Endothelial cell of umbilical vein (primary cell): ENCODE data around the gene CEMP1. TPM values are rescaled to one million over a fixed set of nuclear protein-coding genes. Genes with fewer than 3 reads are reported as not detected.
"Not testable (repeated sequence)": the region's sequence is repeated elsewhere in the genome, so short reads cannot be mapped to it uniquely, and the experiment has no call there.

ENCODE experiments used
- BruUV-seq: library from RNA; stranded (reverse); fragments of 400-500 nt; replicated peaks from 2 replicates; lab custom pipeline; 2021; lab: Mats Ljungman, UMichigan
- CTCF ChIA-PET: fragments of 300-600, 350-600 bp; sonication (Branson Sonifier 250); formaldehyde crosslinking; loops from one replicate; lab custom pipeline; 2021; ENCODE audit warnings: antibody characterized with exemption, inconsistent platforms; lab: Charles Lee
- POLR2A ChIA-PET: fragments of 300-600, 350-600 bp; sonication (Branson Sonifier 250); formaldehyde crosslinking; loops from one replicate; lab custom pipeline; 2021; ENCODE audit warnings: antibody characterized with exemption, inconsistent platforms; lab: Charles Lee
- DNase-seq: peaks from one replicate; pipeline ENCODE4 v3.0.0-alpha.2; 2011; ENCODE audit warnings: low read depth, low spot score
- FAIRE-seq: peaks from 2 replicates; lab custom pipeline; 2011; peaks lifted over from hg19 to GRCh38; lab: Jason Lieb, UNC
- H2AFZ ChIP-seq: 2 replicates; pipeline ENCODE4 v1.6.0; 2012; ENCODE audit warnings: low read depth, low read length, control low read depth, inconsistent platforms
- H3K27ac ChIP-seq: 2 replicates; pipeline ENCODE4 v1.5.1; 2011; ENCODE audit warnings: low read depth, mild to moderate bottlenecking, control low read depth, low read length, moderate library complexity; ENCODE audit not compliant: insufficient read depth
- H3K27me3 ChIP-seq, 2 experiments: 2 replicates each; pipeline versions ENCODE4 v1.6.0 to v1.6.1; 2011; ENCODE audit warnings: low read length in 2 of 2, mixed read lengths in 1 of 2; ENCODE audit not compliant: control insufficient read depth in 2 of 2, insufficient read depth in 2 of 2
- H3K36me3 ChIP-seq, 2 experiments: 2 replicates in 1 of 2; 3 replicates in 1 of 2; pipeline ENCODE4 v1.5.1; 2011; ENCODE audit warnings: low read length in 2 of 2, mild to moderate bottlenecking in 1 of 2, moderate library complexity in 1 of 2; ENCODE audit not compliant: control insufficient read depth in 2 of 2, insufficient read depth in 2 of 2; ENCODE audit errors: extremely low read depth in 1 of 2
- H3K4me1 ChIP-seq: 3 replicates; pipeline ENCODE4 v1.5.1; 2011; ENCODE audit warnings: mild to moderate bottlenecking, low read length; ENCODE audit not compliant: control insufficient read depth, insufficient read depth; ENCODE audit errors: extremely low read depth
- H3K4me2 ChIP-seq: 2 replicates; pipeline ENCODE4 v1.6.1; 2011; ENCODE audit warnings: low read length, control low read depth, mixed read lengths; ENCODE audit not compliant: insufficient read depth
- H3K4me3 ChIP-seq, 3 experiments: fragments of 200-600 bp in 1 of 3; sonication (generic), shearing (Covaris generic) in 1 of 3; replicated peaks in 1 of 3; 2 replicates each; pipeline ENCODE4 v1.5.1; 2011 to 2016; ENCODE audit warnings: control low read depth in 3 of 3, low read length in 3 of 3, mild to moderate bottlenecking in 2 of 3, inconsistent platforms in 1 of 3, low read depth in 1 of 3, moderate library complexity in 1 of 3; ENCODE audit not compliant: insufficient read depth in 1 of 3
- H3K79me2 ChIP-seq: 2 replicates; pipeline ENCODE4 v1.6.0; 2012; ENCODE audit warnings: low read length, inconsistent platforms; ENCODE audit not compliant: control insufficient read depth, insufficient read depth
- H3K9ac ChIP-seq: replicated peaks from 2 replicates; pipeline ENCODE3; 2011; ENCODE audit warnings: low read length, control low read depth; ENCODE audit not compliant: insufficient read depth; ENCODE audit errors: extremely low read depth
- H3K9me1 ChIP-seq: replicated peaks from 3 replicates; pipeline ENCODE4 v1.6.0; 2011; ENCODE audit warnings: mild to moderate bottlenecking, low read length; ENCODE audit not compliant: control insufficient read depth, insufficient read depth; ENCODE audit errors: extremely low read depth
- H3K9me3 ChIP-seq: replicated peaks from 2 replicates; pipeline ENCODE4 v1.5.1; 2012; ENCODE audit warnings: low read length, inconsistent platforms; ENCODE audit not compliant: control insufficient read depth, insufficient read depth
- H4K20me1 ChIP-seq: replicated peaks from 2 replicates; pipeline ENCODE3; 2011; ENCODE audit warnings: mild to moderate bottlenecking, low read length; ENCODE audit not compliant: control insufficient read depth, insufficient read depth; ENCODE audit errors: extremely low read depth
- dilution Hi-C: fragments of 300-500 bp; cut with MboI; formaldehyde crosslinking; loops from one replicate; pipeline ENCODE4 v1.15.0; 2019; ENCODE audit warnings: low sequenced_read_pairs; ENCODE audit not compliant: extremely low pct_ligation_motif_present
- intact Hi-C: fragments of 100-400 bp; cut with micrococcal nuclease; formaldehyde crosslinking; loops from one replicate; pipeline ENCODE4 v1.10.0; 2022
- polyA plus RNA-seq, 4 experiments: library from polyadenylated mRNA; depleted of rRNA in 3 of 4; stranded (reverse) in 3 of 4; unstranded in 1 of 4; fragments of >200 nt; gene quantifications; 2 replicates each; pipeline versions ENCODE4 v1.2.1 to v1.2.3, GENCODE V29; 2011 to 2012; ENCODE audit warnings: missing spikeins in 1 of 4
- total RNA-seq: library from RNA; stranded (reverse); gene quantifications from 2 replicates; pipeline ENCODE4 v1.2.3, GENCODE V29; 2021

Gene CEMP1
- total and polyA plus RNA-seq, 2 donors (not counting 3 experiments of a cell fraction or from before 2014, with no cell fraction given), result not detected

DNA sequence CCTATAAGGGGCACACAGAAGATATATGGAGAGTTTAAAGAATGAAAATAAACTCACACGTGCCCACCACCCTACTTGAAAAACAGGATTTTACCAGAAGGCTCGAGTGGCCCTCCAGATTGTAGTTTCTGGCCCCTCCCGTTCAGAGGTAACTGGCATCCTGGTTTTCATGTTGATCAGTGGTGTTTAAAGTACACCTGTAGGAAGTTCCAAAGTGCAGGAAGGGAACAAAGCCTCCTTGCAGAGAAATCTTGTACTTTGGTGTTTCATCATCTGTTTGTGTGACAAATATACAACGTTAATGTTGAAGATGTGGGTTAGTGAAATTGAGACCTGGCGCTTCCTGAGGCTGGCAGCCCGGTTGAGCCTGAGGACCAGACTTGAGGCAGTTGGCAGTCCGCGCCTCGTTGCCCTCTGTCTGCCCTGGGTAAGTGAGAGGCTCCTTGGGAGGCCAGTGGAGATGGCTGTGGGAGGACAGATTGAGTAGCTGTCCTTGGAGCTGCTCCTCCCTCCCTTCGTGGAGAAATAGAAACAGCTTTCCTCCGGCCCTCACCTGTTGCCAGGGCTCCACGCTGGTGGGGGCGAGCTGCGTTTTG is 19.2 kb upstream of the CEMP1 start:
- BruUV-seq, result not testable (repeated sequence)

DNA sequence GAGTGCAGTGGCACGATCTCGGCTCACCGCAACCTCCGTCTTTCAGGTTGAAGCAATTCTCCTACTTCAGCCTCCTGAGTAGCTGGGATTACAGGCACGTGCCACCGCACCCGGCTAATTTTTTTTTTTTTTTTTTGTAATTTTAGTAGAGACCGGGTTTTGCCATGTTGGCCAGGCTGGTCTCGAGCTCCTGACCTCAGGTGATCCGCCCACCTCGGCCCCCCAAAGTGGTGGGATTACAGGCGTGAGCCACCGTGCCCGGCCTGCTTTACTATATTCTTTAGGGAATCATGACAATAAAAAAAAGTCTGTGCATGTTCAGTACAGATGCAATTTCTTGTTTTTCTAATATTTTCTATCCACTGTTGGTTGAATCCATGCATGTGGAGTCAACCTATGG is 12.6 kb upstream of the CEMP1 start:
- DNase-seq, H3K9me3 ChIP-seq, CTCF ChIA-PET, H2AFZ ChIP-seq, dilution Hi-C loops, H3K4me3 ChIP-seq, FAIRE-seq, H3K27ac ChIP-seq, H3K36me3 ChIP-seq, H3K9me1 ChIP-seq, H3K27me3 ChIP-seq, H4K20me1 ChIP-seq, H3K9ac ChIP-seq, H3K4me2 ChIP-seq, POLR2A ChIA-PET, intact Hi-C loops, BruUV-seq, H3K4me1 ChIP-seq: not testable (repeated sequence)
- H3K79me2 ChIP-seq, result peaks cover 52% of the 10 kb centered on the region

More for the DNA sequence above, 19.2 kb upstream of the CEMP1 start:
- H3K4me1 ChIP-seq, H3K9me1 ChIP-seq, H3K27ac ChIP-seq, H4K20me1 ChIP-seq, CTCF ChIA-PET, H3K36me3 ChIP-seq, H3K4me3 ChIP-seq, H3K27me3 ChIP-seq, H2AFZ ChIP-seq, POLR2A ChIA-PET, dilution Hi-C loops, intact Hi-C loops, H3K4me2 ChIP-seq, DNase-seq, H3K9ac ChIP-seq, H3K9me3 ChIP-seq: not testable (repeated sequence)
- H3K79me2 ChIP-seq, result peaks cover 13% of the 10 kb centered on the region
- FAIRE-seq, result peak; percentile 67

DNA sequence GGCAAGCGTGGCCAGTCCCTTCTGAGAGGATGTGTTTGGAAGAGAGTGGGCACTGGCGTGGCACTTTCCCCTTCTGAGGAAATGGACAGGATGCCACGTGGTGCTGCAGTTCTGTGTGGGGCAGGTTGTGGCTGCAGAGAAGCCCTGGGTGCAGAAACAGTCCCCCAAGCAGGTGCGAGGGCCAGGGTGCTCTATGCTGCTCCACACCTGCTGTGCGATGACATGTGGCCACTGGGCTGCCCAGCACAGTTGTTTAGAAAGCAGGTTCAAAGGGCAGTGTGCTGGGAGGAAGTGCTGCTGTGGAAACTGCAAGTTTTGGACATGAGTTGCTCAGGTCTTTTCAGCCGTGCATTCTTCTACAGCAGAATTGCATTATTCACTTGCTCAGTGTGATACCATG is 10.2 kb upstream of the CEMP1 start:
- intact Hi-C loops, H3K27me3 ChIP-seq, CTCF ChIA-PET, H3K9me3 ChIP-seq, H3K36me3 ChIP-seq, POLR2A ChIA-PET, H3K27ac ChIP-seq, H3K4me3 ChIP-seq, H4K20me1 ChIP-seq, H2AFZ ChIP-seq, DNase-seq, dilution Hi-C loops, H3K4me2 ChIP-seq, H3K9ac ChIP-seq, H3K9me1 ChIP-seq, BruUV-seq: not testable (repeated sequence)
- Histone ChIP-seq H3K4me1 (peaks cover 11% of the 10 kb centered on the region), H3K79me2 (peaks cover 52% of the 10 kb centered on the region)
- peak; percentile 94 for FAIRE-seq

DNA sequence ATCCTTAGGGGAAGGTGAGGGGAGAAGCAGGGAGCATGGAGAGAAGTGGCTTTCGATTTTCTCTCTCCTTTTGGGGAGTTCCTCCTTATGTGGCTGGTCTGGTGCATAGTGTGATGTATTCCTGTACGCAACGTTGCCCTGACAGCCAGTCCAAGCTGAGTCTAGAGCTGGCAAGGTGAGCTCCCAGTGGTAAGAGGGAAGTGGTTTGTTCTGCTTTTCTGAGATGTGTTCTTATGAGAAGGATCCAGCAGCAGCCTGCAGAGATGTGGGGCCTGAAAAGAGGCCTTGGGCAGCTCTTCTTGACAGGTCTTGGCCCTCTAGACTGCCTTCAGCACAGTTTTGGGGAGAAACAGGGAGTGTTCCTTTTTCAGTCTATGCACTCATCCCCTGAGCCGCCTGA is 9.7 kb upstream of the CEMP1 start:
- intact Hi-C loops, H3K4me2 ChIP-seq, DNase-seq, CTCF ChIA-PET, FAIRE-seq, H3K9me1 ChIP-seq, H3K9me3 ChIP-seq, dilution Hi-C loops, POLR2A ChIA-PET, H3K36me3 ChIP-seq, H3K4me3 ChIP-seq, H3K9ac ChIP-seq, H2AFZ ChIP-seq, BruUV-seq, H3K27ac ChIP-seq, H4K20me1 ChIP-seq, H3K27me3 ChIP-seq: not testable (repeated sequence)
- Histone ChIP-seq H3K79me2 (peaks cover 49% of the 10 kb centered on the region), H3K4me1 (peaks cover 11% of the 10 kb centered on the region)
